Trophoblast cell (in vitro differentiated cells and primary cell): ENCODE measurements around the gene BABAM2.

Experiments
- DNase-seq, 2 donors: peaks; one replicate each; pipeline ENCODE4 v3.0.0-alpha.2; 2016
- H2AFZ ChIP-seq: 2 replicates; pipeline ENCODE4 v1.6.1; 2013; ENCODE audit warnings: low read length, moderate library complexity, mild to moderate bottlenecking; ENCODE audit not compliant: insufficient read depth, poor library complexity
- H2AK5ac ChIP-seq: 2 replicates; pipeline ENCODE4 v1.6.1; 2013; ENCODE audit warnings: mild to moderate bottlenecking, low read length
- H2BK120ac ChIP-seq: 2 replicates; pipeline ENCODE4 v1.6.1; 2013; ENCODE audit warnings: low read length, mild to moderate bottlenecking, moderate library complexity; ENCODE audit not compliant: insufficient read depth, poor library complexity
- H2BK12ac ChIP-seq: 2 replicates; pipeline ENCODE4 v1.6.1; 2013; ENCODE audit warnings: mild to moderate bottlenecking, low read length, moderate library complexity
- H2BK5ac ChIP-seq: 2 replicates; pipeline ENCODE4 v1.6.1; 2013; ENCODE audit warnings: low read length, low read depth, moderate library complexity, mild to moderate bottlenecking; ENCODE audit not compliant: poor library complexity
- H3K14ac ChIP-seq: 2 replicates; pipeline ENCODE4 v1.6.1; 2013; ENCODE audit warnings: mild to moderate bottlenecking, low read length
- H3K18ac ChIP-seq: 2 replicates; pipeline ENCODE4 v1.6.1; 2013; ENCODE audit warnings: mild to moderate bottlenecking, low read length
- H3K23ac ChIP-seq: 2 replicates; pipeline ENCODE4 v1.6.1; 2013; ENCODE audit warnings: low read length
- H3K27ac ChIP-seq: 2 replicates; pipeline ENCODE4 v1.5.1; 2013; ENCODE audit warnings: low read depth, mild to moderate bottlenecking, inconsistent platforms, low read length, moderate library complexity
- H3K27me3 ChIP-seq: 2 replicates; pipeline ENCODE4 v1.6.1; 2013; ENCODE audit warnings: inconsistent platforms, mild to moderate bottlenecking, low read length, moderate library complexity; ENCODE audit not compliant: insufficient read depth
- H3K36me3 ChIP-seq, 2 experiments: 1 replicate in 1 of 2; 2 replicates in 1 of 2; pipeline ENCODE4 v1.6.1; 2013; ENCODE audit warnings: low read length in 2 of 2, mild to moderate bottlenecking in 2 of 2, moderate library complexity in 1 of 2; ENCODE audit not compliant: insufficient read depth in 2 of 2, control insufficient read depth in 1 of 2
- H3K4ac ChIP-seq: 2 replicates; pipeline ENCODE4 v1.6.1; 2013; ENCODE audit warnings: low read depth, mild to moderate bottlenecking, low read length, moderate library complexity
- H3K4me1 ChIP-seq, 2 experiments: 1 replicate in 1 of 2; 2 replicates in 1 of 2; pipeline ENCODE4 v1.6.1; 2013; ENCODE audit warnings: low read length in 2 of 2, mild to moderate bottlenecking in 2 of 2, moderate library complexity in 1 of 2; ENCODE audit not compliant: insufficient read depth in 2 of 2, control insufficient read depth in 1 of 2
- H3K4me2 ChIP-seq: 2 replicates; pipeline ENCODE4 v1.6.1; 2013; ENCODE audit warnings: inconsistent platforms, mild to moderate bottlenecking, low read length, moderate library complexity
- H3K4me3 ChIP-seq: 2 replicates; pipeline ENCODE4 v1.5.1; 2013; ENCODE audit warnings: mild to moderate bottlenecking, low read depth, low read length, inconsistent platforms
- H3K79me1 ChIP-seq: one replicate; pipeline ENCODE4 v1.6.1; 2013; ENCODE audit warnings: low read length
- H3K79me2 ChIP-seq: 2 replicates; pipeline ENCODE4 v1.6.1; 2013; ENCODE audit warnings: low read length, mild to moderate bottlenecking; ENCODE audit not compliant: control insufficient read depth, insufficient read depth, poor library complexity
- H3K9ac ChIP-seq: 2 replicates; pipeline ENCODE4 v1.6.1; 2013; ENCODE audit warnings: mild to moderate bottlenecking, low read length
- H3K9me3 ChIP-seq: 2 replicates; pipeline ENCODE4 v1.6.1; 2013; ENCODE audit warnings: low read depth, mild to moderate bottlenecking, control low read depth, inconsistent platforms, low read length; ENCODE audit not compliant: insufficient read depth
- H4K12ac ChIP-seq: 2 replicates; pipeline ENCODE4 v1.6.1; 2013; ENCODE audit warnings: low read depth, mild to moderate bottlenecking, low read length, moderate library complexity
- H4K8ac ChIP-seq: 2 replicates; pipeline ENCODE4 v1.6.1; 2013; ENCODE audit warnings: low read depth, mild to moderate bottlenecking, low read length, moderate library complexity
- H4K91ac ChIP-seq: one replicate; pipeline ENCODE4 v1.6.1; 2013; ENCODE audit warnings: low read depth, mild to moderate bottlenecking, low read length, moderate library complexity
- WGBS: extraction: QIAGEN DNeasy Blood & Tissue Kit; methylation state at CpG from one replicate; pipeline ENCODE4 v1.1.7; 2013; ENCODE audit warnings: missing lambda C conversion rate; ENCODE audit not compliant: insufficient read length, insufficient coverage; ENCODE audit errors: extremely low coverage; 5-methylcytosine and 5-hydroxymethylcytosine counted together

The BABAM2 gene

DNA sequence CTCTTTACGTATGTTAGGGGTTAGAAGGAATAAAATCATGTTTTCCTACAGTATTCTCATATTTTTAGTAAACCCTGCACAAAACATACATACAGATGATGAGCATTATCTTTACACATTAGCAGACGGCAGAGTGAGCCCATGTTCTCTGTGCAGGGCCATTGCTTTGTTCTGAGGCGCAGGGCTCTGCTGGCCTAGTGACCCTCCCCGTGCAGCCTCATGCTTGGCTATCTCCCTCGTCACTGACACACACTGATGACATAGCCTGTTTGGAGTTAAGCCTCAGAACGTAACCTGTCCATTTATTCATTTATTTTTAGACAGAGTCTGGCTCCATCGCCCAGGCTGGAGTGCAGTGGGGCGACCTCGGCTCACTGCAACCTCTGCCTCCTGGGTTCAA lies 386.3 kb downstream of the BABAM2 start:
- peak overlapping the region; percentile 85 for H2BK12ac ChIP-seq
- H3K4me3 ChIP-seq, result no peak overlapping the region
- peak overlapping the region; percentile 50 for H4K91ac ChIP-seq
- H2BK120ac ChIP-seq, result peak overlapping the region; percentile 61
- H4K12ac ChIP-seq, result no peak overlapping the region
- DNase-seq, result no peak
- H3K79me1 ChIP-seq, result peaks cover 11% of the 10 kb centered on the region
- no peaks in the 10 kb centered on the region for H3K79me2 ChIP-seq
- no peaks in the 10 kb centered on the region for H3K36me3 ChIP-seq
- H3K18ac ChIP-seq, result no peak overlapping the region
- no peaks in the 10 kb centered on the region for H3K27me3 ChIP-seq
- no peak overlapping the region for H3K4me2 ChIP-seq
- H2AFZ ChIP-seq, result no peak overlapping the region
- H2BK5ac ChIP-seq, result no peak overlapping the region
- H3K23ac ChIP-seq, result no peak overlapping the region
- H3K14ac ChIP-seq, result no peak overlapping the region
- H4K8ac ChIP-seq, result no peak overlapping the region
- no peak overlapping the region for H3K9ac ChIP-seq
- H3K4me1 ChIP-seq, result peaks cover 9 to 13% of the 10 kb centered on the region in 2 experiments
- WGBS, result no CpG with 5 or more reads among the region's 9 CpGs
- H3K27ac ChIP-seq, result no peak overlapping the region
- no peak overlapping the region for H2AK5ac ChIP-seq
- no peaks in the 10 kb centered on the region for H3K9me3 ChIP-seq
- no peak overlapping the region for H3K4ac ChIP-seq

DNA sequence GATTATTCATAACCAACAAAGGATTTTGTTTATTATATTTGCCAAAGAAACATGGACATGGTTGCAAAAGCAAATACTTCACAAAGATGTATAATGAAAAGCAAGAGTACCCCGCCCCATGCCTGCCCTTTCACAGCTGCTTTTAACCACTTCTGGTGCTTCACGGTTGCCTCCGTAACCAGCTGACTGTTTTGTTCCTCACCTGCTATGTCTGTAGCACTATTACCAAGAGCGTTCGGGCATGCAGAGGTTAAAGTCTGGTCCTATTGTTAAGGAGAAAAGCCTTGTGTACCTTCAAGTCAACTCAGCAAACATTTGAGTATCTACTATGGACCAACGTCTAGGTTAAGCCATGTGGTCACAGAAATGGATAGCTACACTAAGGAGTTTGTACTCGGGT lies 386.9 kb downstream of the BABAM2 start:
- Histone ChIP-seq H2BK120ac (no peak overlapping the region), H3K9me3 (no peaks in the 10 kb centered on the region), H3K4me1 (peaks cover 9 to 13% of the 10 kb centered on the region in 2 experiments), H3K27ac (no peak overlapping the region), H4K91ac (no peak overlapping the region), H2AFZ (no peak overlapping the region), H3K14ac (no peak overlapping the region), H3K18ac (no peak overlapping the region), H2AK5ac (no peak overlapping the region), H3K27me3 (no peaks in the 10 kb centered on the region), H4K12ac (no peak overlapping the region), H3K79me2 (no peaks in the 10 kb centered on the region), H4K8ac (no peak overlapping the region), H3K4me2 (no peak overlapping the region), H3K23ac (no peak overlapping the region), H3K4ac (no peak overlapping the region), H3K4me3 (no peak overlapping the region), H3K79me1 (peaks cover 11% of the 10 kb centered on the region), H2BK12ac (peak overlapping the region; percentile 72), H2BK5ac (no peak overlapping the region), H3K9ac (no peak overlapping the region), H3K36me3 (no peaks in the 10 kb centered on the region)
- WGBS, result no CpG with 5 or more reads among the region's 7 CpGs
- no peak for DNase-seq

DNA sequence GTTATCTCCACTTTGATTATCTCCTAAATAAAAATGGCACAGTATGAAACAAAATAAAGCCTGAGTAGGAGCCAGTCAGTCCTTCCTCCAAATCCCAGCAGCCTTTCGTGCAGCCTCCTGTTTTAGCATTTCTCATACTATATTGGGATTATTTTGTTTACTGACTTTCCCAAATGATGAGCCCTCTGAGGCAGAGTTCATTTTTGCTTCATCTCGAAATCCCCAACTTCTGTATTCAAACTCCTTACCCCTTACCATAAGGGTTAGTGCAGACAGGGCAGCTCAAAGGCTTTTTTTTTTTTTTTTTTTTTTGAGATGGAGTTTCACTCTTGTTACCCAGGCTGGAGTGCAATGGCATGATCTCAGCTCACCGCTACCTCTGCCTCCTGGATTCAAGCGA lies 388.8 kb downstream of the BABAM2 start:
- Histone ChIP-seq H3K9ac (no peak overlapping the region), H3K4me3 (no peak overlapping the region), H2BK5ac (no peak overlapping the region), H3K4me1 (peaks cover 9 to 13% of the 10 kb centered on the region in 2 experiments), H2BK120ac (no peak overlapping the region), H4K12ac (no peak overlapping the region), H3K79me1 (peaks cover 9% of the 10 kb centered on the region), H3K23ac (no peak overlapping the region), H3K27ac (no peak overlapping the region), H4K8ac (no peak overlapping the region), H3K18ac (no peak overlapping the region), H3K14ac (no peak overlapping the region), H3K36me3 (no peaks in the 10 kb centered on the region), H3K27me3 (no peaks in the 10 kb centered on the region), H3K79me2 (no peaks in the 10 kb centered on the region), H3K4ac (no peak overlapping the region), H3K4me2 (no peak overlapping the region), H3K9me3 (no peaks in the 10 kb centered on the region), H2AFZ (no peak overlapping the region), H4K91ac (no peak overlapping the region), H2AK5ac (no peak overlapping the region), H2BK12ac (no peak overlapping the region)
- WGBS, result no CpG with 5 or more reads among the region's 4 CpGs
- no peak for DNase-seq

DNA sequence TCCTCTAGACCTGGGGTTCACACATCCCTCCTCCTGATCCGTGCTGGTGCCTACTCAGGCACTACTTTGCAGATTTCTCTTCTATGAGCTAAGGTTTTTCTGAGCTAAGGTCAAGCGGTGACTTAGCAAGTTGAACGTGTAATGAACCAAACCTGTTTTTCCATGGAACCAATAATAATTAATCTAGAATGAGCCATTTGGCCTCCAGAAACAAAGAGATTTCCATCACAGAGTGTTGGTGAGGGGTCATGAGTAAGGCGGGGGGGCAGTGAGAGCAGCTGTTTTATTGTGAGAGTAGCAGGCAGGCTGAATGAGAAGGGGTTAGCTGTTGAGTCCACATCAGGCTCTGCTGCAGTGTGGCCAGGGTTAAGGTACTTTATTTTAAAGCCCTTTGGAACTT lies 390.1 kb downstream of the BABAM2 start:
- Histone ChIP-seq H3K4me3 (no peak overlapping the region), H2BK12ac (peak overlapping the region; percentile 65), H3K79me1 (peaks cover 4% of the 10 kb centered on the region), H3K4me1 (peaks cover 2 to 4% of the 10 kb centered on the region in 2 experiments), H2BK5ac (no peak overlapping the region), H2BK120ac (no peak overlapping the region), H4K12ac (no peak overlapping the region), H4K91ac (no peak overlapping the region), H3K4ac (no peak overlapping the region), H3K14ac (no peak overlapping the region), H3K79me2 (no peaks in the 10 kb centered on the region), H3K9ac (no peak overlapping the region), H2AFZ (no peak overlapping the region), H3K9me3 (no peaks in the 10 kb centered on the region), H3K18ac (no peak overlapping the region), H3K4me2 (no peak overlapping the region), H4K8ac (no peak overlapping the region), H2AK5ac (no peak overlapping the region), H3K36me3 (no peaks in the 10 kb centered on the region), H3K23ac (no peak overlapping the region), H3K27me3 (no peaks in the 10 kb centered on the region), H3K27ac (no peak overlapping the region)
- no CpG with 5 or more reads among the region's 4 CpGs for WGBS
- DNase-seq, result no peak
